ENCODE measurements around the gene EML1.

Gene EML1

GRCh38 chr14:99976681-99977080 is 183.5 kb downstream of the EML1 start:
- no peak overlapping the region for H3K4me3 ChIP-seq (ENCODE audit: low read length)
- H3K27me3 ChIP-seq (ENCODE audit: control insufficient read depth, insufficient read depth, low read length): peaks cover 19% of the 10 kb centered on the region
- no peaks in the 10 kb centered on the region for H3K36me3 ChIP-seq (ENCODE audit: control insufficient read depth, insufficient read depth, low read length)
- H3K9me3 ChIP-seq (ENCODE audit: control insufficient read depth, low read length): no peaks in the 10 kb centered on the region
- H3K4me1 ChIP-seq (ENCODE audit: control insufficient read depth, insufficient read depth, low read length): peaks cover 9% of the 10 kb centered on the region
- no peak overlapping the region for H3K9ac ChIP-seq (ENCODE audit: low read length)

DNA sequence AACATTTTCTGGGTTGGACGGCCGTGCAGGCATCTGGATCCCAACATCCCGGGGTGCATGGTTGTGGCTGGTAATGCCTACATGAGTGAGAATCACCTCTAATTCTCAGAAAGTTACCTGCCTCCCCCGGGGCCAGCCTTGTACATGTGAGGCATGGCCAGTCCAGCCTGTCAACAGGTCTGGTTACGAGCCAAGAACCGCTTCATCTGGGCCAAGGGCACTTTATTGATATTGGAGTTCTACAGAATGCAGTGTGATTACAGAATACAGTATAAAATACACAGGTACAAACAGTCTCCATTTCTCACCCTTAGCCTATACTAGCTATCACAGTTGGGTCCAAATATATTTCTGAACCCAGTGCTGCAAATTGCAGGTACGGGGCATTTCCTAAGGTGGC is 187.1 kb downstream of the EML1 start:
- H3K27me3 ChIP-seq (ENCODE audit: control insufficient read depth, insufficient read depth, low read length): peaks cover 4% of the 10 kb centered on the region
- H3K4me3 ChIP-seq (ENCODE audit: low read length): no peak overlapping the region
- no peaks in the 10 kb centered on the region for H3K9me3 ChIP-seq (ENCODE audit: control insufficient read depth, low read length)
- peaks cover 12% of the 10 kb centered on the region for H3K4me1 ChIP-seq (ENCODE audit: control insufficient read depth, insufficient read depth, low read length)
- no peak overlapping the region for H3K9ac ChIP-seq (ENCODE audit: low read length)
- H3K36me3 ChIP-seq (ENCODE audit: control insufficient read depth, insufficient read depth, low read length): no peaks in the 10 kb centered on the region

DNA sequence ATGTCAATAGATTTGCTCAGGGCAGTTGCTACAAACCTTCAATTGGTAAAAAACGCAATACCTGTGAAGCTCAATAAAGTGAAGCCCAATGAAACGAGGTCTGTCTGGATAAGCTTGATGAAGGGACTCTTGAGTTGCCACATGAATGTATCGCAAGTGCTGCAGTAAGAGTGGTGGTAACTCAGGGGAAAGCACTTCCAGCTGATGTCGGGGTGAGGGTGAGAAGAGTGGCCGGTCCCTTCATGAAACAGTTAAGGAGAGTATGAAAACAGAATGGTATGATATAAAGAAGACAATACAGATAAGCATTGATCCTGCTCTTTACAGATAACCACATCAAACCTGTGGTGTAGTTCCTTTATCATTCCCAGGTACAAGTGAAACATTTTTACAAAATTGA is 188.6 kb downstream of the EML1 start:
- Histone ChIP-seq H3K4me1 (ENCODE audit: control insufficient read depth, insufficient read depth, low read length) (peaks cover 12% of the 10 kb centered on the region), H3K4me3 (ENCODE audit: low read length) (no peak overlapping the region), H3K9ac (ENCODE audit: low read length) (no peak overlapping the region), H3K9me3 (ENCODE audit: control insufficient read depth, low read length) (no peaks in the 10 kb centered on the region), H3K27me3 (ENCODE audit: control insufficient read depth, insufficient read depth, low read length) (no peaks in the 10 kb centered on the region), H3K36me3 (ENCODE audit: control insufficient read depth, insufficient read depth, low read length) (no peaks in the 10 kb centered on the region)

DNA sequence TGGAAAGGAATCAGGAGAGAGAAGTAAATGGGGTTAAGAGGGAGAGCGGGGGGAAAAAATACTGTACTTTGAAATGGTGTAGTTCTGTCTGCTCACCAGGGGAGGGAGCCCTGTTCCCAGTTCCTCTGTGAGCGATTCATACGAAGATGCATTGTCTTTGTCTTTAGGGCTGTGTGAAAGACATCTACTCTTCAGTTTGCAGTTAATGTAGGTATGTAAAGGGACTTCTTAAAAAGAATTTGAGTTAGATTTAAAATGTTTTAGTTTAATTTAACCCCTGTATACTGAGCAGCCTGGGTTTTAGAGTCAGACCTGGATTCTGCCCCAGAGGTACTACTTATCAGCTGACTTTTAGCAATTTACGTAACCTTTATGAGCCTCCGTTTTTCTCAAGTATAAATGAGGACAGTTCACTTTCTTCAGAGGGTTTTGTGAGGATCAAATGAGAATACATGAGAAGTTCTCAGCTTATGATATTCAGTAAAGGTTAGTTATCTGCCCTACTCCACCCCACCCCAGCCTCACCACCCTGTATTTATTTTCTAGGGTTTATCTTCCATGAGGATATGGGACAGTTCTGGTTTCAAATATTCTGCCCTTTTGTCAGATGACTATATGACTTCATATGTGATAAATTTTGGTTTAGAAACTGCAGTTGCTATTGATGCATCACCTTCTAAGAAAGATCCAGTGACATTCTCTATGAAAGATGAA is 189.5 kb downstream of the EML1 start:
- H3K36me3 ChIP-seq (ENCODE audit: control insufficient read depth, insufficient read depth, low read length): no peaks in the 10 kb centered on the region
- peaks cover 12% of the 10 kb centered on the region for H3K4me1 ChIP-seq (ENCODE audit: control insufficient read depth, insufficient read depth, low read length)
- no peak overlapping the region for H3K9ac ChIP-seq (ENCODE audit: low read length)
- no peak overlapping the region for H3K4me3 ChIP-seq (ENCODE audit: low read length)
- no peaks in the 10 kb centered on the region for H3K9me3 ChIP-seq (ENCODE audit: control insufficient read depth, low read length)
- no peaks in the 10 kb centered on the region for H3K27me3 ChIP-seq (ENCODE audit: control insufficient read depth, insufficient read depth, low read length)

- H3K4me3 ChIP-seq (ENCODE audit: low read length): no peak overlapping the region
- H3K9ac ChIP-seq (ENCODE audit: low read length): no peak overlapping the region
- peaks cover 12% of the 10 kb centered on the region for H3K4me1 ChIP-seq (ENCODE audit: control insufficient read depth, insufficient read depth, low read length)
- no peaks in the 10 kb centered on the region for H3K9me3 ChIP-seq (ENCODE audit: control insufficient read depth, low read length)
- H3K27me3 ChIP-seq (ENCODE audit: control insufficient read depth, insufficient read depth, low read length): no peaks in the 10 kb centered on the region
- no peaks in the 10 kb centered on the region for H3K36me3 ChIP-seq (ENCODE audit: control insufficient read depth, insufficient read depth, low read length)
Observed at GRCh38 chr14:99983251-99984015, 190.2 kb downstream of the EML1 start.

DNA sequence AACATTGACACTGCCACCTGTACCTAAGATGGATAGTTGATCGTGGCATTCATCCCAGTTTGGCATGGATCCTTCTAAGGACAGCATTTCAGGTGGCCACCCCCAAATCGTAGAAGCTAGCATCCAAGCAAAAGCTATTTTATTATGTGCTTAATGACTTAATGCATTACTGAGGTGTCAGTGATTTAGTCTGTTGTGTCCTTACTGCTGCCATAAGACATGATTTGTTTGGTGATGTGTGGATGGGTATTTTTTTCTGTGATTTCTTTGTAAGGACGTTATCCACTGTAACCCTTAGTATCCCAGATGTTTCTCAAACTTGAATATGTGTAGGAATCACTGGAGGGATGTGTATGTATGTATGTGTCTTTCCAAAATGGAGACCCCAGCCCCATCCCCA is 190.8 kb downstream of the EML1 start:
- Histone ChIP-seq H3K9me3 (ENCODE audit: control insufficient read depth, low read length) (no peaks in the 10 kb centered on the region), H3K36me3 (ENCODE audit: control insufficient read depth, insufficient read depth, low read length) (no peaks in the 10 kb centered on the region), H3K27me3 (ENCODE audit: control insufficient read depth, insufficient read depth, low read length) (no peaks in the 10 kb centered on the region), H3K9ac (ENCODE audit: low read length) (no peak overlapping the region), H3K4me1 (ENCODE audit: control insufficient read depth, insufficient read depth, low read length) (peaks cover 12% of the 10 kb centered on the region), H3K4me3 (ENCODE audit: low read length) (no peak overlapping the region)

DNA sequence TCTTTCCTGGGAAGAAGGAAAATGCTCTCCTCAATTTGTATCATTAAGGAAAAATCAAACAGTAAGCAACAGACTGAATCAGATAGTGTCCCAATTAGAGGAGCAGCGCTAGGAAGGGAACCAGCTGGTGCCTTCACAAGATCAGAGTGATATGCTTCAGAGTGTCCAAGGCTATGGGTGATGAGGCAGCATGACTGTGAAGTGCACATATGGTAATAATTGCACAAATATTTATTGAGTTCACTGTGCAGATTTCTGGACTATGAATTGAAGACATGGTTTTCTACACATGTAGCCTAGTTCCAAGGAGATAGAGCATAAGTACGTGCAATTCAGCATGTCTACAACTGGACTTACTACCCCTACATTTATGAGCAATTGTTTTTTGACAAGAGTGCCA is 193.2 kb downstream of the EML1 start:
- Histone ChIP-seq H3K9ac (ENCODE audit: low read length) (no peak overlapping the region), H3K4me1 (ENCODE audit: control insufficient read depth, insufficient read depth, low read length) (peaks cover 3% of the 10 kb centered on the region), H3K27me3 (ENCODE audit: control insufficient read depth, insufficient read depth, low read length) (no peaks in the 10 kb centered on the region), H3K4me3 (ENCODE audit: low read length) (no peak overlapping the region), H3K9me3 (ENCODE audit: control insufficient read depth, low read length) (no peaks in the 10 kb centered on the region), H3K36me3 (ENCODE audit: control insufficient read depth, insufficient read depth, low read length) (no peaks in the 10 kb centered on the region)

- Histone ChIP-seq H3K9ac (ENCODE audit: low read length) (no peak overlapping the region), H3K4me3 (ENCODE audit: low read length) (no peak overlapping the region)
Observed at GRCh38 chr14:99989032-99989431, 195.8 kb downstream of the EML1 start.

DNA sequence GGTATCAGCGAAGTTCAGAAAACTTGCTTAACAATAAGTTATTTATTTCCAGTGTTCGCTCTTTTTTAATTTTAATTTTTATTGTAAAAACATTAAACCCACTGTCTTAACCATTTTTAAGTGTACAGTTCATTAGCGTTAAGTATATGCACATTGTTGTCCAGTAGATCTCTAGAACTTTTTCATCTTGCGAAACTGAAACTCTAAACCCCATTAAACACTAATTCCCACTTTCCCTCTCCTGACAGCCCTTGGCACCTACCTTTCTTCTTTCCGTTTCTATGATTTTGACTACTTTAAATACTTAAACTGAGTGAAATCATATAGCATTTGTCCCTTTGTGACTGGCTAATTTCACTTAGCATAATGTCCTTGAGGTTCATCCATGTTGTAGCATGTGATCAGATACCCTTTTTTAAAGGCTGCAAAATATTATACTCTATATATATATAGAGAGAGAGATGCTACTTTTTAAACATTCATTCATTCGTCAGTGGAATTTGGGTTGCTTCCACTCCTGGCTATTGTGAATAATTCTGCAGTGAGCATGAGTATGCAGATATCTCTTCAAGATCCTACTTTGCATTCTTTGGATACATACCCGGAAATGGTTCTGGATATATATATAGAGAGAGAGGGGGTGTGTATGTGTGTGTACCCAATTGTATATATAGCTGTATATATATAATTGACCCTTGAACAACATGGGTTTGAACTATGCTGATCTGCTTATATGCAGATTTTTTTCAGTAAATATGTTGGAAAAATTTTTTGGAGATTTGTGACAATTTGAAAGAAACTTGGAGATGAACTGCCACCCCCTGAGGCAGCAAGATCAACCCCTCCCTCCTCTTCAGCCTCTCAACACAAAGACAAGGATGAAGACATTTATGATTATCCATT is 197.3 kb downstream of the EML1 start:
- H3K4me3 ChIP-seq (ENCODE audit: low read length): no peak overlapping the region

More at GRCh38 chr14:99989032-99989431, 195.8 kb downstream of the EML1 start:
- H3K36me3 ChIP-seq (ENCODE audit: control insufficient read depth, insufficient read depth, low read length): no peaks in the 10 kb centered on the region
- H3K27me3 ChIP-seq (ENCODE audit: control insufficient read depth, insufficient read depth, low read length): no peaks in the 10 kb centered on the region
- H3K9me3 ChIP-seq (ENCODE audit: control insufficient read depth, low read length): no peaks in the 10 kb centered on the region
- H3K4me1 ChIP-seq (ENCODE audit: control insufficient read depth, insufficient read depth, low read length): no peaks in the 10 kb centered on the region

GRCh38 chr14:99991331-99991730 is 198.1 kb downstream of the EML1 start:
- no peaks in the 10 kb centered on the region for H3K4me1 ChIP-seq (ENCODE audit: control insufficient read depth, insufficient read depth, low read length)
- H3K36me3 ChIP-seq (ENCODE audit: control insufficient read depth, insufficient read depth, low read length): no peaks in the 10 kb centered on the region
- no peaks in the 10 kb centered on the region for H3K9me3 ChIP-seq (ENCODE audit: control insufficient read depth, low read length)
- H3K9ac ChIP-seq (ENCODE audit: low read length): no peak overlapping the region
- H3K4me3 ChIP-seq (ENCODE audit: low read length): no peak overlapping the region
- no peaks in the 10 kb centered on the region for H3K27me3 ChIP-seq (ENCODE audit: control insufficient read depth, insufficient read depth, low read length)

More for the DNA sequence above, 197.3 kb downstream of the EML1 start:
- H3K4me1 ChIP-seq (ENCODE audit: control insufficient read depth, insufficient read depth, low read length): no peaks in the 10 kb centered on the region
- H3K9ac ChIP-seq (ENCODE audit: low read length): no peak overlapping the region
- no peaks in the 10 kb centered on the region for H3K36me3 ChIP-seq (ENCODE audit: control insufficient read depth, insufficient read depth, low read length)
- no peaks in the 10 kb centered on the region for H3K9me3 ChIP-seq (ENCODE audit: control insufficient read depth, low read length)
- no peaks in the 10 kb centered on the region for H3K27me3 ChIP-seq (ENCODE audit: control insufficient read depth, insufficient read depth, low read length)

All from mucosa of stomach (tissue), 1 donor.